ENCODE results near the gene RBM28. TPM values are rescaled to one million over a fixed set of nuclear protein-coding genes. Genes with fewer than 3 reads are reported as not detected.
A peak's percentile ranks its signal among the peaks of the same experiment; 100 is the strongest.

RBM28 gene
- total RNA-seq, 3 donors from 2014 or later = 23.6 to 34.3 (median 27.1) TPM

- intact Hi-C loops (cut with DNase I, micrococcal nuclease) = no loop called here
- Histone ChIP-seq H3K4me3 (no peak overlapping the region), H3K4me1 (ENCODE audit: low read depth) (peaks cover 15% of the 10 kb centered on the region), H3K9me3 (no peaks in the 10 kb centered on the region), H3K36me3 (ENCODE audit: low read depth) (no peaks in the 10 kb centered on the region)
- no peak for ATAC-seq
- TF ChIP-seq, protein P1, sequence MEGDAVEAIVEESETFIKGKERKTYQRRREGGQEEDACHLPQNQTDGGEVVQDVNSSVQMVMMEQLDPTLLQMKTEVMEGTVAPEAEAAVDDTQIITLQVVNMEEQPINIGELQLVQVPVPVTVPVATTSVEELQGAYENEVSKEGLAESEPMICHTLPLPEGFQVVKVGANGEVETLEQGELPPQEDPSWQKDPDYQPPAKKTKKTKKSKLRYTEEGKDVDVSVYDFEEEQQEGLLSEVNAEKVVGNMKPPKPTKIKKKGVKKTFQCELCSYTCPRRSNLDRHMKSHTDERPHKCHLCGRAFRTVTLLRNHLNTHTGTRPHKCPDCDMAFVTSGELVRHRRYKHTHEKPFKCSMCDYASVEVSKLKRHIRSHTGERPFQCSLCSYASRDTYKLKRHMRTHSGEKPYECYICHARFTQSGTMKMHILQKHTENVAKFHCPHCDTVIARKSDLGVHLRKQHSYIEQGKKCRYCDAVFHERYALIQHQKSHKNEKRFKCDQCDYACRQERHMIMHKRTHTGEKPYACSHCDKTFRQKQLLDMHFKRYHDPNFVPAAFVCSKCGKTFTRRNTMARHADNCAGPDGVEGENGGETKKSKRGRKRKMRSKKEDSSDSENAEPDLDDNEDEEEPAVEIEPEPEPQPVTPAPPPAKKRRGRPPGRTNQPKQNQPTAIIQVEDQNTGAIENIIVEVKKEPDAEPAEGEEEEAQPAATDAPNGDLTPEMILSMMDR (IDR thresholded peaks at IDR 0.05) = no peak
- peak in 2 of 3 donors; percentile 50 to 67 for DNase-seq
Measured at GRCh38 chr7:128347647-128348097, 4.0 kb upstream of the RBM28 start.

GRCh38 chr7:128344431-128344774, 695 bp upstream of the RBM28 start:
- no peak for ATAC-seq
- intact Hi-C loops (cut with DNase I, micrococcal nuclease) = no loop called here
- Histone ChIP-seq H3K9me3 (no peaks in the 10 kb centered on the region), H3K4me1 (ENCODE audit: low read depth) (peaks cover 16% of the 10 kb centered on the region), H3K4me3 (no peak overlapping the region), H3K36me3 (ENCODE audit: low read depth) (no peaks in the 10 kb centered on the region)
- TF ChIP-seq, protein P1 (IDR thresholded peaks at IDR 0.05) = no peak
- no peak for DNase-seq

GRCh38 chr7:128341733-128342132, 2.0 kb downstream of the RBM28 start:
- no peaks in the 10 kb centered on the region for H3K9me3 ChIP-seq
- ATAC-seq (no peak), DNase-seq (no peak)
- TF ChIP-seq, protein P1 (IDR thresholded peaks at IDR 0.05) = no peak
- H3K36me3 ChIP-seq (ENCODE audit: low read depth) = no peaks in the 10 kb centered on the region
- intact Hi-C loops (cut with DNase I, micrococcal nuclease) = no loop called here
- H3K4me1 ChIP-seq (ENCODE audit: low read depth) = peaks cover 16% of the 10 kb centered on the region
- no peak overlapping the region for H3K4me3 ChIP-seq

- no peaks in the 10 kb centered on the region for H3K9me3 ChIP-seq
- no peak overlapping the region for H3K4me3 ChIP-seq
- H3K36me3 ChIP-seq (ENCODE audit: low read depth) = no peaks in the 10 kb centered on the region
- DNase-seq = no peak
- TF ChIP-seq, protein P1 (IDR thresholded peaks at IDR 0.05) = no peak
- no peaks in the 10 kb centered on the region for H3K4me1 ChIP-seq (ENCODE audit: low read depth)
- ATAC-seq = no peak
- intact Hi-C loops (cut with DNase I, micrococcal nuclease) = no loop called here
Measured at GRCh38 chr7:128335730-128336129, 8.0 kb downstream of the RBM28 start.

DNA sequence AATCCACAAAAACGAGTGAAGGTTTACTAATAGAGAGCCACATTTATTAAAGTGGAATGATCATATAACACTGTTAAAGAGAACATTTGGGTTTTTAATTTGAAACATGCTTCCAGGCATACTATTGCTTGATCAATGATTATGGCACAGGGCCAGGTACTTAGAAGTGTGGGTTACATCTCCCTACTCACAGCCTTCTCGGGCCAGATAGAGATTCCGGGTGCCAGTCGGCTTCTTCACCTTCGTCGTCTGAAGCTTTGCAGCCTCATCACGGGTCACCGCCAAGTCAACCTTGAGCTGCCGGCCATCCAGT, 19.4 kb downstream of the RBM28 start:
- intact Hi-C loops (cut with DNase I, micrococcal nuclease) = no loop called here
- Histone ChIP-seq H3K4me1 (ENCODE audit: low read depth) (no peaks in the 10 kb centered on the region), H3K36me3 (ENCODE audit: low read depth) (no peaks in the 10 kb centered on the region), H3K4me3 (no peak overlapping the region), H3K9me3 (no peaks in the 10 kb centered on the region)
- DNase-seq = no peak
- TF ChIP-seq, protein P1 (IDR thresholded peaks at IDR 0.05) = no peak
- ATAC-seq = no peak
